ENCODE results near the gene NAPSA. TPM values are rescaled to one million over a fixed set of nuclear protein-coding genes. Genes with fewer than 3 reads are reported as not detected.

NAPSA gene
- total RNA-seq, 4 donors from 2014 or later: 0.17 to 3.7 (median 0.81) TPM

GRCh38 chr19:50325310-50326100 is 39.9 kb downstream of the NAPSA start:
- H3K4me1 ChIP-seq: peaks cover 15 to 42% (median 39%) of the 10 kb centered on the region in 4 donors
- peaks cover 0 to 63% (median 32%) of the 10 kb centered on the region in 4 donors for H3K27me3 ChIP-seq
- intact Hi-C loops (cut with DNase I): no loop called here
- no peak for DNase-seq (ENCODE audit: extremely low spot score)
- no peak overlapping the region for H3K27ac ChIP-seq (replicated peaks in 1 of 4)
- 4% methylated on average over 20 of the region's 48 CpGs for WGBS
- H3K9me3 ChIP-seq: no peaks in the 10 kb centered on the region
- H3K36me3 ChIP-seq: no peaks in the 10 kb centered on the region
- TF ChIP-seq, protein P1, sequence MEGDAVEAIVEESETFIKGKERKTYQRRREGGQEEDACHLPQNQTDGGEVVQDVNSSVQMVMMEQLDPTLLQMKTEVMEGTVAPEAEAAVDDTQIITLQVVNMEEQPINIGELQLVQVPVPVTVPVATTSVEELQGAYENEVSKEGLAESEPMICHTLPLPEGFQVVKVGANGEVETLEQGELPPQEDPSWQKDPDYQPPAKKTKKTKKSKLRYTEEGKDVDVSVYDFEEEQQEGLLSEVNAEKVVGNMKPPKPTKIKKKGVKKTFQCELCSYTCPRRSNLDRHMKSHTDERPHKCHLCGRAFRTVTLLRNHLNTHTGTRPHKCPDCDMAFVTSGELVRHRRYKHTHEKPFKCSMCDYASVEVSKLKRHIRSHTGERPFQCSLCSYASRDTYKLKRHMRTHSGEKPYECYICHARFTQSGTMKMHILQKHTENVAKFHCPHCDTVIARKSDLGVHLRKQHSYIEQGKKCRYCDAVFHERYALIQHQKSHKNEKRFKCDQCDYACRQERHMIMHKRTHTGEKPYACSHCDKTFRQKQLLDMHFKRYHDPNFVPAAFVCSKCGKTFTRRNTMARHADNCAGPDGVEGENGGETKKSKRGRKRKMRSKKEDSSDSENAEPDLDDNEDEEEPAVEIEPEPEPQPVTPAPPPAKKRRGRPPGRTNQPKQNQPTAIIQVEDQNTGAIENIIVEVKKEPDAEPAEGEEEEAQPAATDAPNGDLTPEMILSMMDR (IDR thresholded peaks at IDR 0.05): no peak
- TF ChIP-seq POLR2AphosphoS5 (IDR thresholded peaks at IDR 0.05) (no peak), EP300 (IDR thresholded peaks at IDR 0.05) (no peak), POLR2A (IDR thresholded peaks at IDR 0.05; ENCODE audit: low read depth) (no peak)
- H3K4me3 ChIP-seq: no peak overlapping the region

GRCh38 chr19:50324331-50324730 is 41.1 kb downstream of the NAPSA start:
- H3K9me3 ChIP-seq: no peaks in the 10 kb centered on the region
- peaks cover 0 to 63% (median 25%) of the 10 kb centered on the region in 4 donors for H3K27me3 ChIP-seq
- TF ChIP-seq POLR2A (IDR thresholded peaks at IDR 0.05; ENCODE audit: low read depth) (no peak), POLR2AphosphoS5 (IDR thresholded peaks at IDR 0.05) (no peak), EP300 (IDR thresholded peaks at IDR 0.05) (no peak)
- TF ChIP-seq, protein P1 (IDR thresholded peaks at IDR 0.05): no peak
- intact Hi-C loops (cut with DNase I): no loop called here
- H3K4me3 ChIP-seq: no peak overlapping the region
- WGBS: 75% methylated on average over 11 of the region's 11 CpGs
- no peaks in the 10 kb centered on the region for H3K36me3 ChIP-seq
- no peak overlapping the region for H3K27ac ChIP-seq (replicated peaks in 1 of 4)
- peaks cover 9 to 31% (median 27%) of the 10 kb centered on the region in 4 donors for H3K4me1 ChIP-seq
- no peak for DNase-seq (ENCODE audit: extremely low spot score)

- H3K36me3 ChIP-seq: no peaks in the 10 kb centered on the region
- TF ChIP-seq POLR2A (IDR thresholded peaks at IDR 0.05; ENCODE audit: low read depth): no peak
- intact Hi-C loops (cut with DNase I): no loop called here
- H3K4me3 ChIP-seq: no peak overlapping the region
- no peak overlapping the region for H3K27ac ChIP-seq (replicated peaks in 1 of 4)
- peaks cover 9 to 28% (median 23%) of the 10 kb centered on the region in 4 donors for H3K4me1 ChIP-seq
- no peak for DNase-seq (ENCODE audit: extremely low spot score)
- H3K27me3 ChIP-seq: peaks cover 0 to 62% (median 23%) of the 10 kb centered on the region in 4 donors
- no peaks in the 10 kb centered on the region for H3K9me3 ChIP-seq
- 88% methylated on average over 11 of the region's 12 CpGs for WGBS
These were observed 41.7 kb downstream of the NAPSA start for GRCh38 chr19:50323782-50324133.

GRCh38 chr19:50322931-50323781 is 42.3 kb downstream of the NAPSA start:
- Histone ChIP-seq H3K36me3 (no peaks in the 10 kb centered on the region), H3K4me1 (peaks cover 9 to 24% (median 19%) of the 10 kb centered on the region in 4 donors), H3K9me3 (no peaks in the 10 kb centered on the region), H3K27me3 (peaks cover 0 to 58% (median 22%) of the 10 kb centered on the region in 4 donors), H3K4me3 (no peak overlapping the region), H3K27ac (replicated peaks in 1 of 4) (no peak overlapping the region)
- intact Hi-C loops (cut with DNase I): no loop called here
- 92% methylated on average over 46 of the region's 55 CpGs for WGBS
- no peak for TF ChIP-seq POLR2A (IDR thresholded peaks at IDR 0.05; ENCODE audit: low read depth)
- no peak for TF ChIP-seq EP300 (IDR thresholded peaks at IDR 0.05)
- TF ChIP-seq POLR2AphosphoS5 (IDR thresholded peaks at IDR 0.05): no peak
- TF ChIP-seq, protein P1 (IDR thresholded peaks at IDR 0.05): no peak
- DNase-seq (ENCODE audit: extremely low spot score): no peak

- peaks cover 9 to 18% (median 16%) of the 10 kb centered on the region in 4 donors for H3K4me1 ChIP-seq
- H3K4me3 ChIP-seq: no peak overlapping the region
- intact Hi-C loops (cut with DNase I): no loop called here
- no peaks in the 10 kb centered on the region for H3K9me3 ChIP-seq
- WGBS: 72% methylated on average over 12 of the region's 12 CpGs
- no peak overlapping the region for H3K27ac ChIP-seq (replicated peaks in 1 of 4)
- DNase-seq (ENCODE audit: extremely low spot score): no peak
- H3K27me3 ChIP-seq: peaks cover 0 to 57% (median 14%) of the 10 kb centered on the region in 4 donors
- H3K36me3 ChIP-seq: no peaks in the 10 kb centered on the region
- TF ChIP-seq POLR2AphosphoS5 (IDR thresholded peaks at IDR 0.05): no peak
- no peak for TF ChIP-seq POLR2A (IDR thresholded peaks at IDR 0.05; ENCODE audit: low read depth)
- TF ChIP-seq, protein P1 (IDR thresholded peaks at IDR 0.05): no peak
- TF ChIP-seq EP300 (IDR thresholded peaks at IDR 0.05): no peak
These were observed 43.2 kb downstream of the NAPSA start for GRCh38 chr19:50322234-50322633.

All from esophagus muscularis mucosa (tissue), 4 donors.